NB4 (cell line): ENCODE measurements around the gene ANAPC7.

ENCODE experiments used
- MYC ChIP-seq: IDR thresholded peaks from 2 replicates; pipeline ENCODE4 v1.6.1; 2011; ENCODE audit warnings: low read depth, low read length
- POLR2A ChIP-seq: IDR thresholded peaks from 2 replicates; pipeline ENCODE4 v1.6.1; 2011; ENCODE audit warnings: mild to moderate bottlenecking; ENCODE audit not compliant: insufficient read length; ENCODE audit errors: extremely low read depth
- TF ChIP-seq, protein P1 (sequence below): IDR thresholded peaks from one replicate; pipeline ENCODE4 v1.5.1; 2012; ENCODE audit warnings: low read depth, low read length

GRCh38 chr12:110330124-110330523, 73.4 kb downstream of the ANAPC7 start:
- TF ChIP-seq POLR2A, result no peak
- TF ChIP-seq, protein P1, sequence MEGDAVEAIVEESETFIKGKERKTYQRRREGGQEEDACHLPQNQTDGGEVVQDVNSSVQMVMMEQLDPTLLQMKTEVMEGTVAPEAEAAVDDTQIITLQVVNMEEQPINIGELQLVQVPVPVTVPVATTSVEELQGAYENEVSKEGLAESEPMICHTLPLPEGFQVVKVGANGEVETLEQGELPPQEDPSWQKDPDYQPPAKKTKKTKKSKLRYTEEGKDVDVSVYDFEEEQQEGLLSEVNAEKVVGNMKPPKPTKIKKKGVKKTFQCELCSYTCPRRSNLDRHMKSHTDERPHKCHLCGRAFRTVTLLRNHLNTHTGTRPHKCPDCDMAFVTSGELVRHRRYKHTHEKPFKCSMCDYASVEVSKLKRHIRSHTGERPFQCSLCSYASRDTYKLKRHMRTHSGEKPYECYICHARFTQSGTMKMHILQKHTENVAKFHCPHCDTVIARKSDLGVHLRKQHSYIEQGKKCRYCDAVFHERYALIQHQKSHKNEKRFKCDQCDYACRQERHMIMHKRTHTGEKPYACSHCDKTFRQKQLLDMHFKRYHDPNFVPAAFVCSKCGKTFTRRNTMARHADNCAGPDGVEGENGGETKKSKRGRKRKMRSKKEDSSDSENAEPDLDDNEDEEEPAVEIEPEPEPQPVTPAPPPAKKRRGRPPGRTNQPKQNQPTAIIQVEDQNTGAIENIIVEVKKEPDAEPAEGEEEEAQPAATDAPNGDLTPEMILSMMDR, result no peak
- TF ChIP-seq MYC, result no peak
